Activated naive CD8-positive, alpha-beta T cell treated with anti-CD3 and anti-CD28 coated beads for 36 hours (primary cell): ENCODE results near the gene SHANK2. TPM values are rescaled to one million over a fixed set of nuclear protein-coding genes. Genes with fewer than 3 reads are reported as not detected.

Experiments
- DNase-seq: peaks from one replicate; pipeline ENCODE4 v3.0.0; 2021
- H3K27ac Mint-ChIP-seq: one replicate; pipeline ENCODE4 v1.8.0; 2022; ENCODE audit warnings: mild to moderate bottlenecking, moderate library complexity, mixed read lengths
- H3K27me3 Mint-ChIP-seq: one replicate; pipeline ENCODE4 v1.8.0; 2022; ENCODE audit warnings: mild to moderate bottlenecking, mixed read lengths
- H3K36me3 Mint-ChIP-seq: one replicate; pipeline ENCODE4 v1.8.0; 2021; ENCODE audit warnings: mild to moderate bottlenecking, mixed read lengths
- H3K4me1 Mint-ChIP-seq: one replicate; pipeline ENCODE4 v1.8.0; 2021; ENCODE audit warnings: mixed read lengths
- H3K4me3 Mint-ChIP-seq: one replicate; pipeline ENCODE4 v1.8.0; 2022; ENCODE audit warnings: mild to moderate bottlenecking, moderate library complexity, mixed read lengths
- H3K9me3 Mint-ChIP-seq: one replicate; pipeline ENCODE4 v1.8.0; 2022; ENCODE audit warnings: mixed read lengths
- total RNA-seq, 2 experiments: library from RNA; stranded (reverse); gene quantifications; one replicate each; pipeline ENCODE4 v1.2.3, GENCODE V29; 2021

SHANK2 gene
- total RNA-seq, 2 experiments from 2014 or later, result not detected

DNA sequence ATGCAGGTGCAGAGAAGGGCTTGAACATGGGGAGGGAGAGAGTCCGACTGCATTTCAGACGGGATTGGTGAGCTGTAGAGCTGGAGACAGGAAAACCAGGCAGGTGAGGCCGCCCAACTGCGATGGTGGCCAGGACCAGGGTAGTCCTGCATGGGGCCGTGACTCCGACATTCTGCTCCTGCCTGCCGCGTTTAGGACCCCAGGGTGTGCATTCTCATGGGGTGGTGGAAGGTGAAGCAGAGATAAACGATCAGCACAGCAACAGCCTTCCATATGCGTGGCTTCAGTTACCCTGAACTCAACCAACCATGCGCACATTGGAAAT lies 29.3 kb downstream of the SHANK2 start:
- no peaks in the 10 kb centered on the region for H3K4me1 Mint-ChIP-seq
- H3K9me3 Mint-ChIP-seq, result peaks cover 22% of the 10 kb centered on the region
- H3K27me3 Mint-ChIP-seq, result peaks cover 10% of the 10 kb centered on the region
- H3K36me3 Mint-ChIP-seq, result no peaks in the 10 kb centered on the region
- H3K27ac Mint-ChIP-seq, result no peak overlapping the region
- no peak for DNase-seq
- H3K4me3 Mint-ChIP-seq, result no peak overlapping the region

DNA sequence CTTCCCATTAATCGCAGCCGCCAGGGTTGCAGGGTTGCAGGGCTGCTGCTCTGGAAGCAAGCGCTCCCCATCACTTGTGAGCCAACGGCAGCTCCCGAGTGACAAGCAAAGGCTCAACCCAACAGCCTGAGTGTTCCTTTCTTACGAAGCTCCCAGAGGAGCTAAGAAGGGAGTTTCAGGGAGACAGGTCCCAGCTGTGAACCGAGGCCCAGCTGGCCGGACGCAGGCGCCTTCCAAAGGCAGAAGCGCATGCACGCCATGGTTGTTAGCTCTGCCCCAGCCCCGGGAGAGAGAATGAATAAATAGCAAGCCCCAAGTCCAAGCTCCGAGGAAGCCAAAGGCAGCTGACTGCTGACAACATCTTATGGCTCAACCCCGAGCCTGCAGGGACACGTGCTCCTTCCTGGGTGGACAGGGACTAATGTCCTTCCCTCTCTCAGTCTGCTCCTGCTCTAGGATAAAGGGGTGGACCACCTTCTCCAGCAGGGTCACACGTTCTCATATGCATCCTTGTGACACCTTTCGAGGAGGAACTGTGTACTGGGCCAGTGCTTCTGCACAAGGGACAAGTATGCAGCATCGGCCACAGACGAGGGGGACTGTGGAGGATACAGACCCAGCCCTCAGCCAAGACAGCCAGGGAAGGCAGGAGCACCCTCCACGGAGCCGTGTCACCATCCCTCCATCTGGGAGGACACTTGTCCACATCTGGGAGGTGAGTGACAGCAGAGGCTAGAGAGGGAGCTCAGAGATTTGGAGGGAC lies 29.9 kb downstream of the SHANK2 start:
- Mint-ChIP-seq H3K27me3 (peaks cover 5% of the 10 kb centered on the region), H3K9me3 (peaks cover 17% of the 10 kb centered on the region), H3K4me3 (no peak overlapping the region), H3K36me3 (no peaks in the 10 kb centered on the region), H3K4me1 (no peaks in the 10 kb centered on the region), H3K27ac (no peak overlapping the region)
- no peak for DNase-seq

- no peaks in the 10 kb centered on the region for H3K36me3 Mint-ChIP-seq
- peaks cover 11% of the 10 kb centered on the region for H3K9me3 Mint-ChIP-seq
- no peak for DNase-seq
- no peak overlapping the region for H3K27ac Mint-ChIP-seq
- H3K4me1 Mint-ChIP-seq, result no peaks in the 10 kb centered on the region
- peaks cover 6% of the 10 kb centered on the region for H3K27me3 Mint-ChIP-seq
- no peak overlapping the region for H3K4me3 Mint-ChIP-seq
These were observed 30.6 kb downstream of the SHANK2 start for GRCh38 chr11:71221821-71222220.

DNA sequence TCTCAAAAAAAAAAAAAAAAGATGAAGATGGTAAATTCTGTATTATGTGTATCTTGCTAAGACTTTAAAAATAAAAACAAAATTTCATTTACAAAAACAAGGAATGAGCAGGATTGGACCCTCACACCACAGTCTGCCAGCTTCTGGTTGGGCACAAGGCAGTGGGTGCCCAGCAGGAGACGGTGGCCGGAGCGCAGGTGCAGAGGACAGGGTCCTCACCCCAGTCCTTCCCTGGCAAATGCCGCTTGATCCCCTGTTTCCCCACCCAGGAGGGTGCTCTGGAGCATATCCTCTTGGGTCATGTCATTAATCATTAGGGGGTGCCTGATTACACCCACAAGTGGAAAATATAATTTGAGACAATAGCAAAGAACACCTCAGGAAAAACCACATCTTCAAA lies 31.2 kb downstream of the SHANK2 start:
- Mint-ChIP-seq H3K27me3 (peaks cover 6% of the 10 kb centered on the region), H3K4me1 (no peaks in the 10 kb centered on the region), H3K36me3 (no peaks in the 10 kb centered on the region), H3K27ac (no peak overlapping the region), H3K4me3 (no peak overlapping the region), H3K9me3 (peaks cover 9% of the 10 kb centered on the region)
- no peak for DNase-seq

DNA sequence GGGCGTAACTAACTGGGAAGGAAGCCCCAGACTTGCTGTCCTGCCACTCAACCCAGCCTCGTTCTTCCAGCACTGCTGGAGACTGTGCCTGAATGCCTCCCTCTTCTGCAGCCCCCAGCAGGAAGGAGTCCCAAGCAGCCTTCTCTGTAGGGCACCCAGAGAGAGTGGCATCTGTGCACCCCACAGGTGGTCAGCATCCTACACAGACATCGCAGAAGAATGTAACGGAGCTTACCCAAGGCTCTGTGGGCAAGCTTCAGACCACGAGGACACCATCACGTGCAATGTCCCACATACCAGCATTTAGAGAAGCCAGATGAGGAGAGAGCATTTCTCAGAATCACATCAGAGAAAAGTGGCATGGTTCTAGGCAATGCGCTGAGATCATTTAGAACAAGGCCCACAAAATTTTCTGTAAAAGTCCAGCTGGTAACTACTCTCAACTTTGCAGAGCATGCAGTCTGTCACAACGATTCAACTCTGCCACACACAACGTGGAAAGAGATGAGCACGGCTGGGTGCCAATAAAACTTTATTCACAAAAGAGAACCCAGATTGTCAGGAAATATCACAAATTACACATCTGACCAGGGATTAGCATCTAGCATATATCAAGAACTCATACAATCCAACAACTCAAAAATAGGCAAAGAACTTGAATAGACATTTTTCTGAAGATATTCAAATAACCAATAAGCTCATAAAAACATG lies 33.4 kb downstream of the SHANK2 start:
- Mint-ChIP-seq H3K36me3 (no peaks in the 10 kb centered on the region), H3K4me3 (no peak overlapping the region), H3K9me3 (no peaks in the 10 kb centered on the region), H3K27me3 (peaks cover 4% of the 10 kb centered on the region), H3K4me1 (no peaks in the 10 kb centered on the region), H3K27ac (no peak overlapping the region)
- DNase-seq, result no peak

GRCh38 chr11:71215425-71215965 lies 36.9 kb downstream of the SHANK2 start:
- no peak overlapping the region for H3K4me3 Mint-ChIP-seq
- DNase-seq, result no peak
- no peaks in the 10 kb centered on the region for H3K36me3 Mint-ChIP-seq
- no peak overlapping the region for H3K27ac Mint-ChIP-seq
- peaks cover 7% of the 10 kb centered on the region for H3K27me3 Mint-ChIP-seq
- no peaks in the 10 kb centered on the region for H3K4me1 Mint-ChIP-seq
- H3K9me3 Mint-ChIP-seq, result no peaks in the 10 kb centered on the region

DNA sequence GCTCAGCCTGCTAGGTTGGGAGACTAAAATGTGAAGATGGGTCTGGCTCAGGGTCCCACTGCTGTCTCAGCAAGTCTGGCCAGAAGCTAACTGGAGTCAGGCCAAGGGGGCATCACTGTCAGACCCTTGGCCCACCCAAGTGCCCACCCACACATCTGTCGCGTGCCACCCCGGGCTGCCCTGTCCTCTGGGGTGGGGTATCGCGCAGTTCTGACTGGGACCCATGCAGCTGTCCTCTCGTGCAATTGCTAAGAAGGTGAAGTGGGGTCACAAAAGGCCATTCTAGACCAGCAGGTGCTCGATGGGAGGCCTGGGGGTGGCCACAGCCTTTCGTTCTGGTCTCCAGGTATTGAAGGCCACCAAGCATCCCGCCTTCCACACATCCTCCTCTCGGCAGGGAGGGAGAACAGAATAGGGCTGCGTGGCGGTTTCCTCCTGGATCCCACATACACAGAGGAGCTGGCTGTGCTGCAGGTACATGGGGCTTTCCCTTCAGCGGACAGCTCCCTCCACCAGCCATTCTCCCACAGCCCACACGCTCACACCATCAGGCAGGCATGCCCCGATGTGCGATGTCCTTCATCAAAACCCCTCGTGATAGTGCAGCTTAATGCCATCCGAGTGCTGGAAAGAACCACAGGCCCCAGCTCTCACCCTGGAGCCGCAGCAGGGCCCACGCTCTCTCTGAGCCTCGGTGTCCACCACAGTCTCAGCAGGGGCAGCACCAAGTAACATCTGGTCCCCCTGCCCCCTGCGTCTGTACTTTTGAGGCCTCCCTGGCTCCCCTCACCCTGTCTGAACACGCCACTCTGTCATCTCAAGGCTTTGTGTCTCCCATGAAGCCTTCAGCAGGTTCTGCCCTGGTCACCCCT lies 37.6 kb downstream of the SHANK2 start:
- H3K4me3 Mint-ChIP-seq, result no peak overlapping the region
- no peak for DNase-seq
- H3K27me3 Mint-ChIP-seq, result peaks cover 7% of the 10 kb centered on the region
- no peaks in the 10 kb centered on the region for H3K9me3 Mint-ChIP-seq
- H3K4me1 Mint-ChIP-seq, result no peaks in the 10 kb centered on the region
- no peak overlapping the region for H3K27ac Mint-ChIP-seq
- no peaks in the 10 kb centered on the region for H3K36me3 Mint-ChIP-seq

DNA sequence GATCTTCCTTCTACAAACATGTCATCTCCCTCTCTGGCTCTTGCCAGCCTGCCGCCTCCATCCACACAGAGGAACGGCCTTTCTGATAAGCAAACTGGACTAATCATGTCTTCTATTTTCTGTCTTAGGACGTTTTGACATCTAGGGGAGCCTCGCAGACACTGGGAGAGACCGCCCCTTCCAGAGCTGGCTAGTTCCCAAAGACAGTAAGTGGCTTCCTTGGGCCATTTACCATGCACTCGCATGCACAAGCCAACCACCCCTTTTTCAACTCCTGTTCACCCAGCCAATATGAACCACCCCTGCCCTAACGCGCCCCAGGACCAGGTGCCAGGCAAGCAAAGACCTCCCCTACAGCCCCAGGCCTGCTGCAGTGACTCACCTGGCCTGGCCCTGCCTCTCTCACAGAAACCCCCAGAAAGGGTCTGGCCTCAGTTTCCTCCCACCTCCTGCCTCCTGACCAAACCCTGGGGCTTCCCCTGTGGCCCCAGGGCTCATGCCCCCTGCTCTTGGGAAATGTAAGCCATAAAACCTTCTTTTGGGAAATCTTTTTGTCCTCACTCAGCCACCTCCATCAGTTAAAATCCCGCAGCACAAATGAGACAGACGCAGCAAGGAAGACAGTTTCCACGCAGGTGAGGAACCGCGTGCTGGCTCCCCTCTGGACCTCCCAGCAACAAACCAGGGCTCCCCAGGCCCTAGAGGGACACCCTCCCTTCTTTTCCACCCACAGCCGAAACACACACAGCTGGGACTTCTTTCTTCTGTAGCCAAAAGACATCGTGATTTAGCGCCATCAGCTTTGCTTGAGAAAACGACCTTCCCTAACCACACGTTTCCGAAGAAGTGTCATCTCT lies 38.5 kb downstream of the SHANK2 start:
- Mint-ChIP-seq H3K27ac (peak overlapping the region; percentile 13), H3K4me3 (no peak overlapping the region), H3K27me3 (peaks cover 7% of the 10 kb centered on the region), H3K4me1 (no peaks in the 10 kb centered on the region), H3K36me3 (no peaks in the 10 kb centered on the region), H3K9me3 (no peaks in the 10 kb centered on the region)
- no peak for DNase-seq

DNA sequence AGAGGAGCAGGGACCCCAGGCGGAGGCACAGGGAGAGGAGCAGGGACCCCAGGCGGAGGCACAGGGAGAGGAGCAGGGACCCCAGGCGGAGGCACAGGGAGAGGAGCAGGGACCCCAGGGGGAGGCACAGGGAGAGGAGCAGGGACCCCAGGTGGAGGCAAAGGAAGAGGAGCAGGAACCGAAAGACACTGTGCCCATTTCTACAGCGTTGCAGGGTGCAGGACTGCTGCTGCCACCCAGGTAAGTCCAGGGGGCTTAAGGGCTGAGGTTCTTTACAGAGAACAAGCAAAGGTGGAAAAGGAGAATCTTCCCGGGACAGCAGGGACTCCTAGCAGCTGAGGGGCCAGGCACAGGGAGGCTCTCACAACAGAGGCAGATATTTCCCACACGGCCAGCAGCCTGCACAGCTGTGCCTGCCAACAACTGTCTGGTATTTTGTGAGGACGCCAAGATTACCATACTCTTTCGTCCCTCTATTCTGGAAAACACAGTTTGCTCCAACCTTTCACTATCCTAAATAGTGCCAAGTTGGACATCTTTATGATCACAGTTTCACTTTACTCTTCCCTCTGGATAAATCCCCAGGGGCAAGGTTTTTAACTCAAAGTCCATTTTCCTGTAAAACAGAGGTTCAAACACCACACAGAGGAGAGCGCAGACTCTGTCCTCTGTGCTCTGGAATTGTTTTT lies 39.4 kb downstream of the SHANK2 start:
- Mint-ChIP-seq H3K9me3 (no peaks in the 10 kb centered on the region), H3K36me3 (no peaks in the 10 kb centered on the region), H3K4me3 (no peak overlapping the region), H3K27me3 (peaks cover 7% of the 10 kb centered on the region), H3K27ac (no peak overlapping the region), H3K4me1 (no peaks in the 10 kb centered on the region)
- no peak for DNase-seq

DNA sequence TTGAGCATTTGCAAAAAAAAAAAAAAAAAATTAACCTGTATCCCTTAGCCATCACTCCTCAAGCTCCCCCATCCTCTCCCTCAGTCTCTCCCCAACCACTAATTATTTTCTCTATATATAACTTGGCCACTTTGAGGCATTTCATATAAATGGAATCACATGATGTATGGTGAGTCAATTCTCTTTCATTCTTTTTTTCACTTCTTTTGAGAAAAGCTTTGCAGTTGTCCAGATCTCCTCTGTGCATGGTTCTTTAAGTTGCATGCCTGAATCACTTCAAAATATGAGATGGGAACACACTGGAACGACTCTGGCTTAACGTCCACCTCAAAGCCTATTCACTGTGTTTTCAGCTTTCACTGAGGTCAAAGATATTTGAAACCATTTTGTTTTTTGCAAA lies 40.7 kb downstream of the SHANK2 start:
- no peaks in the 10 kb centered on the region for H3K36me3 Mint-ChIP-seq
- no peak overlapping the region for H3K27ac Mint-ChIP-seq
- no peaks in the 10 kb centered on the region for H3K4me1 Mint-ChIP-seq
- peaks cover 3% of the 10 kb centered on the region for H3K27me3 Mint-ChIP-seq
- H3K9me3 Mint-ChIP-seq, result no peaks in the 10 kb centered on the region
- H3K4me3 Mint-ChIP-seq, result no peak overlapping the region
- no peak for DNase-seq

- no peaks in the 10 kb centered on the region for H3K9me3 Mint-ChIP-seq
- H3K4me1 Mint-ChIP-seq, result no peaks in the 10 kb centered on the region
- no peak overlapping the region for H3K4me3 Mint-ChIP-seq
- H3K27ac Mint-ChIP-seq, result no peak overlapping the region
- H3K36me3 Mint-ChIP-seq, result no peaks in the 10 kb centered on the region
- DNase-seq, result no peak
- peaks cover 3% of the 10 kb centered on the region for H3K27me3 Mint-ChIP-seq
These were observed 41.5 kb downstream of the SHANK2 start for GRCh38 chr11:71210861-71211260.

DNA sequence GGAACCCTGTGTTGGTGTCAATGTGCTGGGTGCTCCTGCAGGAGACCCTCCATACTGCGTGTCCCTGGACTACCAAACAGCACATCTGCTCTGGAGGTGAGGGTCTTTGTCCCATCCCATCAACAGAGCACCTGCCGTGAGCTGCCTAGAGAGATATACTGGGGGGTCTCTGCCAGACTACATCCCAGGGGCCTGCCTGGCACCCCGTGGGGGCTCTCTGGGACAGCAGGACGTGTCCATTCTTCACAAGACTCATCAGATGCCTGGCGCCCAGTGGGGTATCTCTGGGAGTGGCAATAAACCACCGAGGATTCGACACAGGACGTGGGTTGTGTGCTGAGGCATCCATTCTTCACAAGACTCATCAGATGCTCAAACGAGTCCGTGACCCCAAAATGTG lies 42.7 kb downstream of the SHANK2 start:
- no peak for DNase-seq
- H3K36me3 Mint-ChIP-seq, result no peaks in the 10 kb centered on the region
- no peaks in the 10 kb centered on the region for H3K4me1 Mint-ChIP-seq
- no peaks in the 10 kb centered on the region for H3K9me3 Mint-ChIP-seq
- H3K4me3 Mint-ChIP-seq, result no peak overlapping the region
- peaks cover 3% of the 10 kb centered on the region for H3K27me3 Mint-ChIP-seq
- H3K27ac Mint-ChIP-seq, result no peak overlapping the region

GRCh38 chr11:71209181-71209580 lies 43.2 kb downstream of the SHANK2 start:
- peaks cover 3% of the 10 kb centered on the region for H3K27me3 Mint-ChIP-seq
- DNase-seq, result no peak
- no peaks in the 10 kb centered on the region for H3K4me1 Mint-ChIP-seq
- no peak overlapping the region for H3K27ac Mint-ChIP-seq
- no peak overlapping the region for H3K4me3 Mint-ChIP-seq
- H3K36me3 Mint-ChIP-seq, result no peaks in the 10 kb centered on the region
- no peaks in the 10 kb centered on the region for H3K9me3 Mint-ChIP-seq
